ENCODE results near the gene CACNA1S. TPM values are rescaled to one million over a fixed set of nuclear protein-coding genes. Genes with fewer than 3 reads are reported as not detected.

CACNA1S gene
- total RNA-seq, 2 donors from 2014 or later = not detected

GRCh38 chr1:200998323-200998722 lies 113.9 kb downstream of the CACNA1S start:
- DNase-seq (ENCODE audit: low spot score) (no peak), ATAC-seq (ENCODE audit: insufficient number of reproducible peaks, low FRiP score, low read depth) (no peak)
- no peak overlapping the region for H3K4me3 ChIP-seq
- no peaks in the 10 kb centered on the region for H3K27me3 ChIP-seq (replicated peaks; ENCODE audit: insufficient read depth)
- no peak for TF ChIP-seq CTCF (IDR thresholded peaks at IDR 0.05)
- H3K36me3 ChIP-seq = no peaks in the 10 kb centered on the region
- H3K27ac ChIP-seq = no peak overlapping the region
- H3K9me3 ChIP-seq = no peaks in the 10 kb centered on the region
- no peaks in the 10 kb centered on the region for H3K4me1 ChIP-seq (ENCODE audit: control insufficient read depth in 1 of 2, low read depth in 2 of 2)

- Histone ChIP-seq H3K4me1 (ENCODE audit: control insufficient read depth in 1 of 2, low read depth in 2 of 2) (peaks cover 0 to 7% of the 10 kb centered on the region in 2 donors), H3K36me3 (no peaks in the 10 kb centered on the region), H3K27me3 (replicated peaks; ENCODE audit: insufficient read depth) (no peaks in the 10 kb centered on the region), H3K4me3 (no peak overlapping the region), H3K9me3 (no peaks in the 10 kb centered on the region), H3K27ac (no peak overlapping the region)
- DNase-seq (ENCODE audit: low spot score) (no peak), ATAC-seq (ENCODE audit: insufficient number of reproducible peaks, low FRiP score, low read depth) (no peak)
- TF ChIP-seq CTCF (IDR thresholded peaks at IDR 0.05) = no peak
These were observed 119.7 kb downstream of the CACNA1S start for GRCh38 chr1:200992382-200993048.

DNA sequence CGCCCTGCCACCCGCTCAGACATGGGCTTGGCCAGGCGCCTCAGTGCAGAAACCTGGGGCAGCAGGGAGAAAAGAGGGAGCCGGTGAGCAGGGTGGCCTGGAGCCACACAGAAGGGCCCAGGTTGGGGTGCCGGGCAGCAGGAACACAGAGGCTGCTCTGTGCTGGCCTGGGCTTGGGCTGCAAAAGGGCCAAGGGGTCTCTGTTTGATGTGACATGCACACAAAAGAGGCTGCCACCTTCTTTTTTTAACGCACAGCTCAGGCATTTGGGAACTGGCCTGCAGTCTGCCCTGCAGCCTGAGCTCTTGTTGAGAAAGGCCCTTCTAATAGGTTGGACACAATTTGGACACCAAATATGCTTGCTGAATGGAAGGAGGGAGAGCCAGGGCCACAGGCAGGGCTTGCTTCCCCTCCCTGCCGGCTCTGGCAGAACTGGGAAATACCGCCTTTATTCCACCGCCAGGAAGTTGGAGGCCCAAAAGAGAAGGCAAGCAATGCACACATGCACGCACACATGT lies 121.1 kb downstream of the CACNA1S start:
- no peak for ATAC-seq (ENCODE audit: insufficient number of reproducible peaks, low FRiP score, low read depth)
- no peaks in the 10 kb centered on the region for H3K9me3 ChIP-seq

GRCh38 chr1:200990114-200990513 lies 122.1 kb downstream of the CACNA1S start:
- Histone ChIP-seq H3K27me3 (replicated peaks; ENCODE audit: insufficient read depth) (no peaks in the 10 kb centered on the region), H3K4me1 (ENCODE audit: control insufficient read depth in 1 of 2, low read depth in 2 of 2) (peaks cover 0 to 7% of the 10 kb centered on the region in 2 donors), H3K9me3 (no peaks in the 10 kb centered on the region), H3K36me3 (no peaks in the 10 kb centered on the region), H3K27ac (no peak overlapping the region), H3K4me3 (no peak overlapping the region)
- no peak for DNase-seq (ENCODE audit: low spot score)
- no peak for TF ChIP-seq CTCF (IDR thresholded peaks at IDR 0.05)
- ATAC-seq (ENCODE audit: insufficient number of reproducible peaks, low FRiP score, low read depth) = no peak

More for the DNA sequence above, 121.1 kb downstream of the CACNA1S start:
- Histone ChIP-seq H3K36me3 (no peaks in the 10 kb centered on the region), H3K27ac (no peak overlapping the region), H3K27me3 (replicated peaks; ENCODE audit: insufficient read depth) (no peaks in the 10 kb centered on the region), H3K4me3 (no peak overlapping the region), H3K4me1 (ENCODE audit: control insufficient read depth in 1 of 2, low read depth in 2 of 2) (peaks cover 0 to 7% of the 10 kb centered on the region in 2 donors)
- TF ChIP-seq CTCF (IDR thresholded peaks at IDR 0.05) = no peak
- DNase-seq (ENCODE audit: low spot score) = no peak

Other genes starting within 250 kb of the CACNA1S start
- not detected for gene GPR25, start 239.4 kb downstream of the CACNA1S start, total RNA-seq
- gene INAVA, start 217.5 kb downstream of the CACNA1S start, total RNA-seq = 1 to 10 TPM; 1.8 to 3.5 TPM
- 1 to 10 TPM; 4.2 to 4.7 TPM for gene KIF21B, start 88.7 kb downstream of the CACNA1S start, total RNA-seq
- gene ASCL5, start 14.8 kb upstream of the CACNA1S start, total RNA-seq = not detected
- gene TMEM9, start 42.0 kb upstream of the CACNA1S start, total RNA-seq = 10 to 100 TPM; 30.0 to 58.2 TPM
- gene IGFN1, start 78.4 kb upstream of the CACNA1S start, total RNA-seq = not detected
- under 1 TPM in 1 of 2 donors, not detected in 1; 0.54 TPM for gene PKP1, start 171.1 kb upstream of the CACNA1S start, total RNA-seq

Measured in thoracic aorta (tissue), 2 donors.